Bronchial epithelial cell (primary cell): ENCODE measurements around the gene FHL2. TPM values are rescaled to one million over a fixed set of nuclear protein-coding genes. Genes with fewer than 3 reads are reported as not detected.
"Not testable (repeated sequence)": the region's sequence is repeated elsewhere in the genome, so short reads cannot be mapped to it uniquely, and the experiment has no call there.

Source experiments
- DNase-seq: peaks from one replicate; pipeline ENCODE4 v3.0.0-alpha.2; 2010; ENCODE audit warnings: low read depth
- FAIRE-seq: peaks from 2 replicates; lab custom pipeline; 2011; peaks lifted over from hg19 to GRCh38; lab: Jason Lieb, UNC
- H3K27me3 ChIP-seq: 2 replicates; pipeline ENCODE4 v1.5.1; 2011; ENCODE audit warnings: low read length; ENCODE audit not compliant: control insufficient read depth, insufficient read depth
- H3K36me3 ChIP-seq: 2 replicates; pipeline ENCODE4 v1.5.1; 2011; ENCODE audit warnings: low read length; ENCODE audit not compliant: control insufficient read depth, insufficient read depth
- H3K4me3 ChIP-seq: 2 replicates; pipeline ENCODE4 v1.5.1; 2011; ENCODE audit warnings: mild to moderate bottlenecking, low read depth, low read length, control low read depth
- total RNA-seq: library from RNA; depleted of rRNA; stranded (reverse); fragments of >200 nt; gene quantifications from 2 replicates; pipeline ENCODE4 v1.2.1, GENCODE V29; 2014
- TF ChIP-seq, protein P1 (sequence below): IDR thresholded peaks from 2 replicates; pipeline ENCODE4 v1.5.1; 2011; ENCODE audit warnings: mild to moderate bottlenecking, moderate library complexity, low read length, control low read depth, inconsistent platforms; ENCODE audit not compliant: insufficient read depth, severe bottlenecking

Gene FHL2
- total RNA-seq, 1 donor from 2014 or later: 76.9 TPM

DNA sequence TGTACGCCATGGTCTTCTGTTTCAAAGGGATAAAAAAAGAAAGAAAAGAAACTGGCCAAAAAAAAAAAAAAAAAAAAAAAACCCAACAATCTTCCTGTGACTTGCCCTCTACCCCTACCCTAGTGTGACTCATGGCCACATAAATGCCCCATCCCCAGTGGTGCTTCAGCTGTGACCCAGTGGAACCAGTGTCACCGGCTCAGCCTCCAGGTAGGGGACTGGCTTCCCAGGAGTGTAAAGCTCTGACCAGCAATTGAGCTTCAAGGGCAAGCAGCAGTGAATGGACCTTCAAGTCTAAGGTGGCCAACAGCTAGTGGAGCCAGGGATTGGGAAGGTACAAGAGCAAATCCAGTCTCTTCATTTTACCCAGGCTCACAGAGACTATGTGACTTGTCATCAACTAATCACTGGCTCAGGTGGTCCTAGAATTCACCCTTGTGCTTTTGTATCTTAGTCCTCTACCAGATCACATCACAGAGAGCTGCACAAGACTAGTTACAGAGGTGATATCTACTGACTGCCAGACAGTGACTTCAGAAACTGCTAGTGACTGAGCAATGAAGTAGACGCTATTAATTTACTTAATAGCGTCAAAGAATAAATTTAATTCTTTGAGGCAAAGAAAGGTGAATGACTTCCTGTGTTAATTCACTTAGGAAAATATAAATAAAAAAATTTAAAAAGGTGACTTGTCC lies 68.0 kb downstream of the FHL2 start:
- Histone ChIP-seq H3K4me3 (no peak overlapping the region), H3K36me3 (peaks cover 2% of the 10 kb centered on the region), H3K27me3 (no peaks in the 10 kb centered on the region)
- TF ChIP-seq, protein P1, sequence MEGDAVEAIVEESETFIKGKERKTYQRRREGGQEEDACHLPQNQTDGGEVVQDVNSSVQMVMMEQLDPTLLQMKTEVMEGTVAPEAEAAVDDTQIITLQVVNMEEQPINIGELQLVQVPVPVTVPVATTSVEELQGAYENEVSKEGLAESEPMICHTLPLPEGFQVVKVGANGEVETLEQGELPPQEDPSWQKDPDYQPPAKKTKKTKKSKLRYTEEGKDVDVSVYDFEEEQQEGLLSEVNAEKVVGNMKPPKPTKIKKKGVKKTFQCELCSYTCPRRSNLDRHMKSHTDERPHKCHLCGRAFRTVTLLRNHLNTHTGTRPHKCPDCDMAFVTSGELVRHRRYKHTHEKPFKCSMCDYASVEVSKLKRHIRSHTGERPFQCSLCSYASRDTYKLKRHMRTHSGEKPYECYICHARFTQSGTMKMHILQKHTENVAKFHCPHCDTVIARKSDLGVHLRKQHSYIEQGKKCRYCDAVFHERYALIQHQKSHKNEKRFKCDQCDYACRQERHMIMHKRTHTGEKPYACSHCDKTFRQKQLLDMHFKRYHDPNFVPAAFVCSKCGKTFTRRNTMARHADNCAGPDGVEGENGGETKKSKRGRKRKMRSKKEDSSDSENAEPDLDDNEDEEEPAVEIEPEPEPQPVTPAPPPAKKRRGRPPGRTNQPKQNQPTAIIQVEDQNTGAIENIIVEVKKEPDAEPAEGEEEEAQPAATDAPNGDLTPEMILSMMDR: no peak
- no peak for FAIRE-seq
- no peak for DNase-seq

DNA sequence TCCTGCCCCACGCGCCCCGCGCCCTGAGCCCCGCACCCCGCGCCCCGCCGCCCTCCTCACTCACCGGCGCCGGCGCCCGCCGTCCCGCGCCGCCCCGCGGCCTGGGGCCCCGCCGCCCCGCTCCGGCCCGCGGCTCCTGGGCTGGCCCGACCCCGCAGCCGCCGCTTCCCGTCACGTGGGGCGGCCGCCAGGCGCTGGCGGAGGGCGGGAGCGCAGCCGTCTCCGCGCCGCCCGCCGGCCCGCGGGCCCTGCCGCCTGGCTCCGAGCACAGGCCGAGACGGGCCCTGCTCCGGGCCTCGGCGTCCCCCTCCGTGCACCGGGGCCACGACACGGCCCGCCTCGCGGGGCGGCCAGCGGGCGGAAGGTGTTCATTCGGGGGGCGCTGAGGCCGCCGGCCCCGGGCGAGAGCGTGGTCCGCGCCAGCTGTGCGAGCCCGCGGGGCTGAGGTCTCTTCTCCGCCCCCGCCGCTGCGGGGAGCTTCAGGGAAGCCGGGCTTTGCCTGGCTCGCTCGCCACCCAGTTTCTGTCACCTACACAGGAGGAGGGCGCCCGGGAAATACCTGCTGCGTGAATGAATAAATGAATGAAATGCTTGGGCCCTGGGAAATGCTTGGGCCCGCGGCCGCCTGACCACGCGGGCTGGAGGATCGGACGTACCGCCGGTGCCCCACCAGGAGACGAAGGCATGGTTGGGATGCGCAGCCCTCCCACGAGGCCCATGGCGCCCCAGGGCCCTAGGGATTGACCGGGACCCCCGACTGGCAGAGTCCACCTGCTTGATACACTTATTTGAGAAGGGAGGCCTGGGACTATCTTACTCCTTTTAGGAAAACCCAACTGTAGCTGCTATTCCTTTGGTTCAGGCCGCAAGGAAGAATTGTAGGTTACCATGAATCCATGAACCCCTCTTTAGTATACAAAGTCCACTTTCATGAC lies 69.0 kb downstream of the FHL2 start, which contains the start of gene TGFBRAP1:
TSS of gene TGFBRAP1 (minus strand) at position 175 of the 935 bp plus-strand sequence. CDS start 21,434 bp downstream, outside the sequence.
- H3K4me3 ChIP-seq: peak within 1 kb of the TSS; percentile 63
- DNase-seq: no peak
- H3K36me3 ChIP-seq: peaks cover 2% of the 10 kb centered on the region
- no peaks in the 10 kb centered on the region for H3K27me3 ChIP-seq
- TF ChIP-seq, protein P1: no peak
- no peak for FAIRE-seq

DNA sequence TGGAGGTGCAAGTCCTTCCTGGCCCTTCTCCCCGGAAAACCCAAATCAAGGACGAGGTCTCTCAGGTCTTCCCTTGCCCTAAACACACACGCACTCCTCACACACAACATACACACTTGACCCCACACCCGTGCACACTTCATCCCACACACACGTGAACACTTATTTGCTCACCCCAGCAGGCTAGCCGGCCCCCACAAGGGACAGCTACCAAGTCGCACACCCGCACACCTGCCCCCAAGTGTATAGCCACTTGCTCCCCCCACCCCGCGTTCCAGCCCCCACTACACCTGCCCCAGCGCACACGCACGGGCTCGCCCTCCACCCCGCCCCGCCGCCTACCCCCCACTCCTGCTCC lies 69.7 kb downstream of the FHL2 start:
- DNase-seq (no peak), FAIRE-seq (no peak)
- TF ChIP-seq, protein P1: no peak
- H3K27me3 ChIP-seq: no peaks in the 10 kb centered on the region
- H3K36me3 ChIP-seq: peaks cover 2% of the 10 kb centered on the region
- H3K4me3 ChIP-seq: peak overlapping the region; percentile 63

DNA sequence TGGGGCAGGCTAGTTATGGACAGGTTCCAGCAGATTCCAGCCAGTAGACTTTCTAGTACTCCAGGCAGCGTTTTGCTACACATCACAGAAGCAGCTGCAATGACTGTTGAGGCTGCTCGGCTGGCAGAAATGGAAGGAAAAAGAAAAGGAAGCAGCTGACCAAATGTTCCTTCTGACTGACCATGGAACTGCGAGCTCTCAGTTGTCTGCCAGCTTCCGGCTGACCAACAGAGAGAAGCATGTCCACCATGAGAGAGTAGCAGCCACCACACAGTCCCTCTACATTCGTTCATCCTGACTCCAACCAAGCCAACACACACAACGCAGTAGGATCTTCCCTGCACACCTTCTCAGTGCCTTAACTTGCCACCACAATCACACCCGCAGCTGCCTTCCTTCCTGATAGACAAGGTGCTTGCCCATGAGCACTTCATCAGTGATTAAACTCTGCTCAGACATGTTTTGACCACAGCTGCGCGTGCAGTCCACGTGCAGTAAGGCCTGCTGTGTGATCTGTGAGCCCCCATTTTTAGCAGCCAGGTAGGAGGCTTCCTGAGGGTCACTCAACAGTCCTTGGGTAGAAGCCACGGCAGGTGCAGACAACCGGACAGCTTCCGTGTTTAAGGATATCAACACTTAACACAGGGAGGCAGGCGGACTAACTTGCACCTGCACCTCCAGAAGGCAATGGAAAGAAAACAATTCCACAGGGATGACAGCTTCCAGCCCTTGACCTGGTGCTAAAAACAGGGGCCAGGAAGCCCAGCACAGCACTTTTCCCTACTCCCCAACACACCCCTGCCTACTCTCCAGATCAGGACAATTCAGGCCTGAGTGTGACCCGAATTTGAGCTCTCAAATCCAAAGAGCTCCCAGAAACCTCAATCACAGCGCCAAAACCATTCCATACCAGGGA lies 70.3 kb downstream of the FHL2 start:
- Histone ChIP-seq H3K27me3 (no peaks in the 10 kb centered on the region), H3K4me3 (peak overlapping the region; percentile 63), H3K36me3 (peaks cover 2% of the 10 kb centered on the region)
- TF ChIP-seq, protein P1: no peak
- DNase-seq (peak; percentile 68), FAIRE-seq (no peak)

DNA sequence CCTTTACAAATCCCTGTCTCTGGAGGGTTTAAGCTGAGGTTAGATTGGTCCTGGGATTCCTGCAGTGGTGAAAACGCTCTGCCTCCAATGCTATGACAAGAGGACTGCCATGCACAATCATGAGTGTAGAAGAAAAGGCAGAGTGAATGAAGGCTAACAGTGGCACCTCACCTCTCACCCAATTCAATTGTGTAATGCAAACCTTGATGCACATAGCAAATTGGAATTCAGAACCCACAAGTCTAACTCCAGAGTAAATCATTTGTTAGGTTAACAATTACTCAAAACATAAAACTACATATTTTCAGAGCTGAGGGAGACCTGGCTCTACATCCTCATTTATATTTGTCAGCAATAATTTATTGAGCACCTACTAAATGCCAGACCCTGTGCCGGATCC lies 71.2 kb downstream of the FHL2 start:
- DNase-seq (no peak), FAIRE-seq (no peak)
- Histone ChIP-seq H3K4me3 (no peak overlapping the region), H3K36me3 (peaks cover 2% of the 10 kb centered on the region), H3K27me3 (no peaks in the 10 kb centered on the region)
- TF ChIP-seq, protein P1: no peak

DNA sequence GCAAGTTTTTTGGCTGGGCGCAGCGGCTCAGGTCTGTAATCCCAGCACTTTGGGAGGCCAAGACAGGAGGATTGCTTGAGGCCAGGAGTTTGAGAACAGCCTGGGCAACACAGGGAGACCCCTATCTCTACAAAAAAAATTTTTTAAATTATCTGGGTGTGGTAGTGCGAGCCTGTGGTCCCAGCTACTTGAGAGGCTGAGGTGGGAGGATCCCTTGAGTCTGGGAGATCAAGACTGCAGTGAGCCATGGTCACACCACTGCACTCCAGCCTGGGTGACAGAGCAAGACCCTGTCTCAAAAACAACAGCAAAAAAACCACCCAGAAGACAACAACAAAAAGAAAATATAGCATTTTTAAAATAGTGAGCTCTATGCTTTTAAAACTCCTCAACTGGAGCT lies 71.6 kb downstream of the FHL2 start:
- H3K36me3 ChIP-seq, DNase-seq, FAIRE-seq, H3K27me3 ChIP-seq, H3K4me3 ChIP-seq: not testable (repeated sequence)
